ENCODE measurements around the gene ZRANB3. TPM values are rescaled to one million over a fixed set of nuclear protein-coding genes. Genes with fewer than 3 reads are reported as not detected.

The ZRANB3 gene
- polyA plus RNA-seq, 1 donor (not counting 4 experiments of a cell fraction or from before 2014, with no cell fraction given) = 10.6 TPM

DNA sequence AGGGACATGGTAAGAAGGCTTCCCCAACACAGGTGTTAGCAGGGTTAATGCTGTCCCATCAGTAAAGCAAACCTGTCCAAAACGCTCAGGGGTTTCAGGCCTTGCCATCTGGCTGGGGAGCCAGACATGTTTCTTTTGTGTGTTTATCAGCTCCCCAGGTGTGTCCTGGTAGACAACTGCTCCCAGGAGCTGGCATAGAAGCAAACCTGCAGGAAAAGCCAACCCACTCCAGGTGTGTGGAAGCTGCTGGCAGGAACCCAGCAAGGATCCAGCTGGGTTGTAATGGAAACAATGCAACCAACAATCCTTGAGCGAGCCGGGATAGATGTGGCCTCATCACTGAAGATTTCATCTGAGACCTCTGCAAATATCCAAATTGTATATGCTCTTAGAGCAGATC lies 355.8 kb downstream of the ZRANB3 start:
- Histone ChIP-seq H4K20me1 (ENCODE audit: control insufficient read depth, extremely low read depth, insufficient read depth, low read length) (no peaks in the 10 kb centered on the region), H3K9me3 (ENCODE audit: control insufficient read depth, low read depth, low read length) (no peaks in the 10 kb centered on the region), H3K9me1 (ENCODE audit: control insufficient read depth, extremely low read depth, insufficient read depth, low read length) (no peaks in the 10 kb centered on the region), H3K27me3 (ENCODE audit: control insufficient read depth, extremely low read depth, insufficient read depth, low read length) (no peaks in the 10 kb centered on the region), H3K79me2 (ENCODE audit: control insufficient read depth, insufficient read depth, low read length) (no peaks in the 10 kb centered on the region), H3K4me1 (ENCODE audit: control insufficient read depth, extremely low read depth, insufficient read depth, low read length) (no peaks in the 10 kb centered on the region), H3K36me3 (ENCODE audit: control insufficient read depth in 2 of 2, extremely low read depth in 1 of 2, insufficient read depth in 2 of 2, low read length in 2 of 2) (peaks cover 8 to 19% of the 10 kb centered on the region in 2 experiments), H3K9ac (ENCODE audit: control insufficient read depth, extremely low read depth, insufficient read depth, low read length) (no peak overlapping the region), H3K4me3 (ENCODE audit: control insufficient read depth in 2 of 3, extremely low read depth in 1 of 3, insufficient read depth in 2 of 3, low read depth in 1 of 3, low read length in 3 of 3) (no peak overlapping the region), H2AFZ (ENCODE audit: control insufficient read depth, low read length) (no peak overlapping the region), H3K27ac (ENCODE audit: control insufficient read depth, insufficient read depth, low read length) (no peak overlapping the region), H3K4me2 (ENCODE audit: control insufficient read depth, extremely low read depth, insufficient read depth, low read depth, low read length) (no peak overlapping the region)
- FAIRE-seq (no peak), DNase-seq (ENCODE audit: low read depth, low spot score) (no peak)
- TF ChIP-seq EZH2 (IDR thresholded peaks at IDR 0.05; ENCODE audit: low read length) (no peak), CTCF (optimal IDR thresholded peaks at IDR 0.05 in 1 of 3, IDR thresholded peaks at IDR 0.05 in 1 of 3, conservative IDR thresholded peaks at IDR 0.05 in 1 of 3; ENCODE audit: extremely low read depth in 1 of 3, insufficient read depth in 2 of 3, low read length in 3 of 3) (no peak)
- dilution Hi-C loops (cut with MboI; ENCODE audit: extremely low pct_ligation_motif_present, low sequenced_read_pairs) = no loop called here

DNA sequence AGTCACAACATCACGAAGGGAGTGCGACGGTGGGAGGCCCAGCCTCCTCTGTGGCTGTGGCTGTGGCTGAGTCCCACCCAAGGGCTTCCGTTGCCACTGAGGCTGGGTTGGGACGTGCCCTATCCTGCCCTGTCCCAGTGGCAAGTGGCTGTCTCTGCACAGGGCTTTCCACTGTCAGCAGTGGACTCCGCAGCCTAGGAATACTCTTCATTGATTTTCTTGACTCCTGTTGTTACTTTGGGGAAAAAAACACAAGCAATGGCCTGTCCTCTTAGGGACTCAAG lies 356.3 kb downstream of the ZRANB3 start:
- FAIRE-seq = no peak
- dilution Hi-C loops (cut with MboI; ENCODE audit: extremely low pct_ligation_motif_present, low sequenced_read_pairs) = no loop called here

More for the DNA sequence above, 356.3 kb downstream of the ZRANB3 start:
- no peak overlapping the region for H3K9ac ChIP-seq (ENCODE audit: control insufficient read depth, extremely low read depth, insufficient read depth, low read length)
- H3K36me3 ChIP-seq (ENCODE audit: control insufficient read depth in 2 of 2, extremely low read depth in 1 of 2, insufficient read depth in 2 of 2, low read length in 2 of 2) = peaks cover 8 to 21% of the 10 kb centered on the region in 2 experiments
- H4K20me1 ChIP-seq (ENCODE audit: control insufficient read depth, extremely low read depth, insufficient read depth, low read length) = no peaks in the 10 kb centered on the region
- H3K4me2 ChIP-seq (ENCODE audit: control insufficient read depth, extremely low read depth, insufficient read depth, low read depth, low read length) = no peak overlapping the region
- no peak overlapping the region for H3K4me3 ChIP-seq (ENCODE audit: control insufficient read depth in 2 of 3, extremely low read depth in 1 of 3, insufficient read depth in 2 of 3, low read depth in 1 of 3, low read length in 3 of 3)
- H3K9me3 ChIP-seq (ENCODE audit: control insufficient read depth, low read depth, low read length) = no peaks in the 10 kb centered on the region
- DNase-seq (ENCODE audit: low read depth, low spot score) = no peak
- no peaks in the 10 kb centered on the region for H3K27me3 ChIP-seq (ENCODE audit: control insufficient read depth, extremely low read depth, insufficient read depth, low read length)
- no peak overlapping the region for H3K27ac ChIP-seq (ENCODE audit: control insufficient read depth, insufficient read depth, low read length)
- no peaks in the 10 kb centered on the region for H3K79me2 ChIP-seq (ENCODE audit: control insufficient read depth, insufficient read depth, low read length)
- no peaks in the 10 kb centered on the region for H3K4me1 ChIP-seq (ENCODE audit: control insufficient read depth, extremely low read depth, insufficient read depth, low read length)
- no peak overlapping the region for H2AFZ ChIP-seq (ENCODE audit: control insufficient read depth, low read length)
- no peaks in the 10 kb centered on the region for H3K9me1 ChIP-seq (ENCODE audit: control insufficient read depth, extremely low read depth, insufficient read depth, low read length)
- TF ChIP-seq CTCF (optimal IDR thresholded peaks at IDR 0.05 in 1 of 3, IDR thresholded peaks at IDR 0.05 in 1 of 3, conservative IDR thresholded peaks at IDR 0.05 in 1 of 3; ENCODE audit: extremely low read depth in 1 of 3, insufficient read depth in 2 of 3, low read length in 3 of 3) (no peak), EZH2 (IDR thresholded peaks at IDR 0.05; ENCODE audit: low read length) (no peak)
